B cell (primary cell): ENCODE measurements around the gene SGPP2. TPM values are rescaled to one million over a fixed set of nuclear protein-coding genes. Genes with fewer than 3 reads are reported as not detected.

Experiments used
- ATAC-seq: fragments of 200-7000 bp; cut with Tn5 transposase; one replicate; pipeline ENCODE4 v1.10.0; 2021; ENCODE audit warnings: low read depth, mild to moderate bottlenecking, moderate number of reproducible peaks, moderate library complexity
- CTCF ChIA-PET: fragments of 350-600 bp; sonication (Branson Sonifier 250); formaldehyde crosslinking; loops from one replicate; lab custom pipeline; 2021; ENCODE audit warnings: antibody characterized with exemption, inconsistent platforms; lab: Charles Lee
- POLR2A ChIA-PET: fragments of 350-600 bp; sonication (Branson Sonifier 250); formaldehyde crosslinking; loops from one replicate; lab custom pipeline; 2021; ENCODE audit warnings: antibody characterized with exemption; lab: Charles Lee
- DNase-seq: peaks from one replicate; pipeline ENCODE4 v3.0.0; 2013
- H2AFZ ChIP-seq: 2 replicates; pipeline ENCODE4 v1.6.1; 2012; ENCODE audit warnings: mild to moderate bottlenecking, low read depth, low read length; ENCODE audit not compliant: insufficient read depth, poor library complexity, severe bottlenecking
- H3K27ac ChIP-seq, 2 donors: 1 replicate in 1 of 2; 2 replicates in 1 of 2; pipeline ENCODE4 v1.5.1; 2012 to 2013; ENCODE audit warnings: low read length in 2 of 2, mild to moderate bottlenecking in 2 of 2, moderate library complexity in 1 of 2
- H3K27me3 ChIP-seq, 4 experiments: fragments of 200-600 bp in 1 of 4; sonication (generic) in 1 of 4; replicated peaks in 1 of 4; 1 replicate in 2 of 4; 2 replicates in 2 of 4; pipeline versions ENCODE4 v1.6.1 to v1.7.0; 2013 to 2016; ENCODE audit warnings: low read length in 3 of 4, mild to moderate bottlenecking in 2 of 4, mixed read lengths in 1 of 4, moderate library complexity in 1 of 4; ENCODE audit not compliant: insufficient read depth in 4 of 4, control insufficient read depth in 3 of 4; ENCODE audit errors: control extremely low read depth in 1 of 4
- H3K36me3 ChIP-seq, 2 experiments: replicated peaks in 1 of 2; 1 replicate in 1 of 2; 2 replicates in 1 of 2; pipeline versions ENCODE4 v1.6.1 to v1.7.1; 2013; ENCODE audit warnings: low read length in 1 of 2; ENCODE audit not compliant: insufficient read depth in 2 of 2, control insufficient read depth in 1 of 2; ENCODE audit errors: control extremely low read depth in 1 of 2, extremely low read depth in 1 of 2
- H3K4me1 ChIP-seq, 2 donors: fragments of 200-600 bp in 1 of 2; sonication (generic) in 1 of 2; 1 replicate in 1 of 2; 2 replicates in 1 of 2; pipeline versions ENCODE4 v1.5.1 to v1.6.1; 2013 to 2017; ENCODE audit warnings: low read length in 2 of 2; ENCODE audit not compliant: control insufficient read depth in 2 of 2, insufficient read depth in 2 of 2
- H3K4me2 ChIP-seq: replicated peaks from 2 replicates; pipeline ENCODE3; 2012; ENCODE audit warnings: mild to moderate bottlenecking, low read depth, low read length; ENCODE audit not compliant: poor library complexity, severe bottlenecking
- H3K4me3 ChIP-seq, 5 experiments: fragments of 200-600 bp in 1 of 5; sonication (generic) in 1 of 5; 1 replicate in 3 of 5; 2 replicates in 2 of 5; pipeline versions ENCODE4 v1.5.1 to v1.7.0; 2011 to 2016; ENCODE audit warnings: low read length in 4 of 5, mild to moderate bottlenecking in 4 of 5, low read depth in 2 of 5, control low read depth in 1 of 5, moderate library complexity in 1 of 5; ENCODE audit not compliant: insufficient read depth in 1 of 5; ENCODE audit errors: control extremely low read depth in 1 of 5, extremely low read depth in 1 of 5
- H3K79me2 ChIP-seq: fragments of 200-600 bp; sonication (generic); one replicate; pipeline ENCODE4 v1.6.0; 2016; ENCODE audit warnings: low read length; ENCODE audit not compliant: control insufficient read depth, insufficient read depth
- H3K9ac ChIP-seq: fragments of 200-600 bp; sonication (generic); 2 replicates; pipeline ENCODE4 v1.6.1; 2017; ENCODE audit warnings: mild to moderate bottlenecking, low read length, moderate library complexity
- H3K9me3 ChIP-seq, 3 donors: one replicate each; pipeline versions ENCODE4 v1.6.1 to v1.7.1; 2013; ENCODE audit warnings: low read length in 2 of 3; ENCODE audit not compliant: control insufficient read depth in 2 of 3, insufficient read depth in 1 of 3; ENCODE audit errors: control extremely low read depth in 1 of 3
- H4K20me1 ChIP-seq: 2 replicates; pipeline ENCODE4 v1.6.0; 2012; ENCODE audit warnings: mild to moderate bottlenecking, low read length; ENCODE audit not compliant: insufficient read depth, control insufficient read depth, poor library complexity, severe bottlenecking
- H3K27ac Mint-ChIP-seq: one replicate; pipeline ENCODE4 v1.8.0; 2021; ENCODE audit warnings: mixed read lengths
- H3K27me3 Mint-ChIP-seq: one replicate; pipeline ENCODE4 v1.8.0; 2021; ENCODE audit warnings: mixed read lengths
- H3K4me1 Mint-ChIP-seq: one replicate; pipeline ENCODE4 v1.8.0; 2021; ENCODE audit warnings: mixed read lengths
- H3K4me3 Mint-ChIP-seq: one replicate; pipeline ENCODE4 v1.8.0; 2021; ENCODE audit warnings: mixed read lengths
- H3K9me3 Mint-ChIP-seq: one replicate; pipeline ENCODE4 v1.8.0; 2022; ENCODE audit warnings: mixed read lengths; ENCODE audit not compliant: insufficient read depth
- CTCF ChIP-seq: fragments of 200-600 bp; IDR thresholded peaks from one replicate; pipeline ENCODE4 v1.8.0; 2022; ENCODE audit warnings: antibody characterized with exemption, mild to moderate bottlenecking
- EZH2 ChIP-seq: IDR thresholded peaks from 2 replicates; pipeline ENCODE4 v1.6.1; 2012; ENCODE audit warnings: borderline replicate concordance, low read depth, mild to moderate bottlenecking, moderate library complexity, low read length; ENCODE audit not compliant: insufficient read depth, poor library complexity, severe bottlenecking
- WGBS: methylation state at CpG from one replicate; pipeline ENCODE4 v1.1.5; 2013; ENCODE audit warnings: missing lambda C conversion rate; ENCODE audit not compliant: insufficient coverage; 5-methylcytosine and 5-hydroxymethylcytosine counted together
- intact Hi-C: fragments of 100-400 bp; cut with micrococcal nuclease; formaldehyde crosslinking; loops from one replicate; pipeline ENCODE4 v1.10.0; 2022
- polyA plus RNA-seq: library from polyadenylated mRNA; depleted of rRNA; stranded (reverse); fragments of >200 nt; gene quantifications from 2 replicates; pipeline ENCODE4 v1.2.3, GENCODE V29; 2012
- total RNA-seq, 2 donors: library from RNA; stranded (reverse); fragments of 120-200 nt in 1 of 2; gene quantifications; 1 replicate in 1 of 2; 2 replicates in 1 of 2; pipeline versions ENCODE4 v1.2.3 to v1.2.4, GENCODE V29; 2013 to 2022

SGPP2 gene
- total and polyA plus RNA-seq, 2 donors (not counting 1 experiment from before 2014, with no cell fraction given), result 1.5 to 7.7 TPM

- Histone ChIP-seq H4K20me1 (no peaks in the 10 kb centered on the region), H3K27me3 (no peaks in the 10 kb centered on the region), H3K36me3 (peaks cover 1 to 18% of the 10 kb centered on the region in 2 experiments), H3K4me3 (no peak overlapping the region), H2AFZ (no peak overlapping the region), H3K4me2 (no peak overlapping the region), H3K9me3 (no peaks in the 10 kb centered on the region), H3K9ac (no peak overlapping the region), H3K4me1 (no peaks in the 10 kb centered on the region), H3K79me2 (no peaks in the 10 kb centered on the region), H3K27ac (no peak overlapping the region)
- ChIA-PET POLR2A (no interaction called here), CTCF (interaction anchor here (0.8 kb wide), 1 partner anchor 251 kb away, joined by 4 read pairs; no protein-coding TSS in a partner anchor)
- no peak for TF ChIP-seq CTCF
- no peak for TF ChIP-seq EZH2
- H3K4me1 Mint-ChIP-seq, result no peaks in the 10 kb centered on the region
- H3K27me3 Mint-ChIP-seq, result no peaks in the 10 kb centered on the region
- intact Hi-C loops, result no loop called here
- ATAC-seq, result no peak
- H3K9me3 Mint-ChIP-seq, result no peaks in the 10 kb centered on the region
- WGBS, result 97% methylated on average over 4 of the region's 4 CpGs
- DNase-seq, result no peak
- H3K4me3 Mint-ChIP-seq, result no peak overlapping the region
- H3K27ac Mint-ChIP-seq, result no peak overlapping the region
These were observed 144.5 kb downstream of the SGPP2 start for GRCh38 chr2:222568865-222569264.

GRCh38 chr2:222569826-222570225 lies 145.5 kb downstream of the SGPP2 start:
- peaks cover 5 to 19% of the 10 kb centered on the region in 2 experiments for H3K36me3 ChIP-seq
- H4K20me1 ChIP-seq, result no peaks in the 10 kb centered on the region
- H3K4me3 Mint-ChIP-seq, result no peak overlapping the region
- H3K27me3 Mint-ChIP-seq, result no peaks in the 10 kb centered on the region
- H3K79me2 ChIP-seq, result no peaks in the 10 kb centered on the region
- intact Hi-C loops, result no loop called here
- ChIA-PET POLR2A (no interaction called here), CTCF (no interaction called here)
- H3K9me3 ChIP-seq, result no peaks in the 10 kb centered on the region
- H3K27ac ChIP-seq, result no peak overlapping the region
- ATAC-seq (no peak), DNase-seq (no peak)
- H3K4me1 Mint-ChIP-seq, result no peaks in the 10 kb centered on the region
- H3K4me3 ChIP-seq, result no peak overlapping the region
- WGBS, result no CpG with 5 or more reads among the region's 1 CpG
- no peaks in the 10 kb centered on the region for H3K9me3 Mint-ChIP-seq
- no peaks in the 10 kb centered on the region for H3K27me3 ChIP-seq
- H2AFZ ChIP-seq, result no peak overlapping the region
- no peaks in the 10 kb centered on the region for H3K4me1 ChIP-seq
- no peak overlapping the region for H3K4me2 ChIP-seq
- H3K9ac ChIP-seq, result no peak overlapping the region
- no peak for TF ChIP-seq CTCF
- TF ChIP-seq EZH2, result no peak
- no peak overlapping the region for H3K27ac Mint-ChIP-seq
